ENCODE results near the gene ITGA1. TPM values are rescaled to one million over a fixed set of nuclear protein-coding genes. Genes with fewer than 3 reads are reported as not detected.

The ITGA1 gene
- total RNA-seq, 1 donor = 31.8 TPM

- H3K27me3 ChIP-seq (ENCODE audit: insufficient read depth, low read length) = no peaks in the 10 kb centered on the region
- no peak overlapping the region for H3K27ac ChIP-seq (ENCODE audit: low read depth, low read length)
- no peaks in the 10 kb centered on the region for H3K36me3 ChIP-seq (ENCODE audit: insufficient read depth, low read length)
- no peak overlapping the region for H3K4me2 ChIP-seq (ENCODE audit: insufficient read depth, low read length)
- H3K79me2 ChIP-seq (ENCODE audit: insufficient read depth, low read length) = no peaks in the 10 kb centered on the region
- H3K4me3 ChIP-seq (ENCODE audit: insufficient read depth, low read length) = no peak overlapping the region
- H3K9me3 ChIP-seq (ENCODE audit: low read depth, low read length) = no peaks in the 10 kb centered on the region
- no peak for TF ChIP-seq CTCF (IDR thresholded peaks at IDR 0.05; ENCODE audit: extremely low read depth, low read depth, low read length)
- no peak overlapping the region for H2AFZ ChIP-seq (ENCODE audit: low read length)
- no peak for DNase-seq (ENCODE audit: insufficient read length, low spot score, missing footprints)
- peaks cover 5% of the 10 kb centered on the region for H3K4me1 ChIP-seq (ENCODE audit: insufficient read depth, low read length)
- no peaks in the 10 kb centered on the region for H4K20me1 ChIP-seq (ENCODE audit: insufficient read depth, low read length)
Measured at GRCh38 chr5:52748590-52748989, 39.1 kb upstream of the ITGA1 start.

GRCh38 chr5:52749666-52750065 is 38.0 kb upstream of the ITGA1 start:
- Histone ChIP-seq H2AFZ (ENCODE audit: low read length) (no peak overlapping the region), H3K27me3 (ENCODE audit: insufficient read depth, low read length) (no peaks in the 10 kb centered on the region), H3K4me3 (ENCODE audit: insufficient read depth, low read length) (no peak overlapping the region), H4K20me1 (ENCODE audit: insufficient read depth, low read length) (no peaks in the 10 kb centered on the region), H3K4me1 (ENCODE audit: insufficient read depth, low read length) (no peaks in the 10 kb centered on the region), H3K9me3 (ENCODE audit: low read depth, low read length) (no peaks in the 10 kb centered on the region), H3K4me2 (ENCODE audit: insufficient read depth, low read length) (no peak overlapping the region), H3K27ac (ENCODE audit: low read depth, low read length) (no peak overlapping the region), H3K79me2 (ENCODE audit: insufficient read depth, low read length) (no peaks in the 10 kb centered on the region), H3K36me3 (ENCODE audit: insufficient read depth, low read length) (no peaks in the 10 kb centered on the region)
- DNase-seq (ENCODE audit: insufficient read length, low spot score, missing footprints) = no peak
- no peak for TF ChIP-seq CTCF (IDR thresholded peaks at IDR 0.05; ENCODE audit: extremely low read depth, low read depth, low read length)

GRCh38 chr5:52751137-52751536 is 36.6 kb upstream of the ITGA1 start:
- no peaks in the 10 kb centered on the region for H3K79me2 ChIP-seq (ENCODE audit: insufficient read depth, low read length)
- H4K20me1 ChIP-seq (ENCODE audit: insufficient read depth, low read length) = no peaks in the 10 kb centered on the region
- no peak overlapping the region for H3K27ac ChIP-seq (ENCODE audit: low read depth, low read length)
- TF ChIP-seq CTCF (IDR thresholded peaks at IDR 0.05; ENCODE audit: extremely low read depth, low read depth, low read length) = no peak
- no peaks in the 10 kb centered on the region for H3K27me3 ChIP-seq (ENCODE audit: insufficient read depth, low read length)
- DNase-seq (ENCODE audit: insufficient read length, low spot score, missing footprints) = no peak
- no peak overlapping the region for H3K4me3 ChIP-seq (ENCODE audit: insufficient read depth, low read length)
- H3K36me3 ChIP-seq (ENCODE audit: insufficient read depth, low read length) = no peaks in the 10 kb centered on the region
- no peaks in the 10 kb centered on the region for H3K9me3 ChIP-seq (ENCODE audit: low read depth, low read length)
- no peak overlapping the region for H2AFZ ChIP-seq (ENCODE audit: low read length)
- no peaks in the 10 kb centered on the region for H3K4me1 ChIP-seq (ENCODE audit: insufficient read depth, low read length)
- H3K4me2 ChIP-seq (ENCODE audit: insufficient read depth, low read length) = no peak overlapping the region

- no peak overlapping the region for H3K4me2 ChIP-seq (ENCODE audit: insufficient read depth, low read length)
- peaks cover under 1% of the 10 kb centered on the region for H3K4me1 ChIP-seq (ENCODE audit: insufficient read depth, low read length)
- H3K27me3 ChIP-seq (ENCODE audit: insufficient read depth, low read length) = no peaks in the 10 kb centered on the region
- no peaks in the 10 kb centered on the region for H3K79me2 ChIP-seq (ENCODE audit: insufficient read depth, low read length)
- no peak overlapping the region for H3K4me3 ChIP-seq (ENCODE audit: insufficient read depth, low read length)
- H3K9me3 ChIP-seq (ENCODE audit: low read depth, low read length) = no peaks in the 10 kb centered on the region
- no peak for DNase-seq (ENCODE audit: insufficient read length, low spot score, missing footprints)
- TF ChIP-seq CTCF (IDR thresholded peaks at IDR 0.05; ENCODE audit: extremely low read depth, low read depth, low read length) = no peak
- no peak overlapping the region for H2AFZ ChIP-seq (ENCODE audit: low read length)
- no peaks in the 10 kb centered on the region for H3K36me3 ChIP-seq (ENCODE audit: insufficient read depth, low read length)
- no peak overlapping the region for H3K27ac ChIP-seq (ENCODE audit: low read depth, low read length)
- no peaks in the 10 kb centered on the region for H4K20me1 ChIP-seq (ENCODE audit: insufficient read depth, low read length)
Measured at GRCh38 chr5:52754051-52754450, 33.7 kb upstream of the ITGA1 start.

Data from osteoblast (primary cell).